Measurements from ENCODE around the gene IL6.

GRCh38 chr7:22712999-22713398, 14.0 kb upstream of the IL6 start:
- TF ChIP-seq CTCF (optimal IDR thresholded peaks at IDR 0.05 in 1 of 3, IDR thresholded peaks at IDR 0.05 in 1 of 3, conservative IDR thresholded peaks at IDR 0.05 in 1 of 3; ENCODE audit: extremely low read depth in 1 of 3, insufficient read depth in 2 of 3, low read length in 3 of 3): no peak
- TF ChIP-seq EZH2 (IDR thresholded peaks at IDR 0.05; ENCODE audit: low read length): no peak

All from keratinocyte (primary cell).